ENCODE measurements around the gene CACNG6.

CACNG6 gene, protein sequence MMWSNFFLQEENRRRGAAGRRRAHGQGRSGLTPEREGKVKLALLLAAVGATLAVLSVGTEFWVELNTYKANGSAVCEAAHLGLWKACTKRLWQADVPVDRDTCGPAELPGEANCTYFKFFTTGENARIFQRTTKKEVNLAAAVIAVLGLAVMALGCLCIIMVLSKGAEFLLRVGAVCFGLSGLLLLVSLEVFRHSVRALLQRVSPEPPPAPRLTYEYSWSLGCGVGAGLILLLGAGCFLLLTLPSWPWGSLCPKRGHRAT

GRCh38 chr19:53991224-53992113, at the start of gene CACNG6:
Gene CACNG6 (plus strand): TSS chr19:53991637. CDS start chr19:53992878, 1,241 bp downstream.
- Histone ChIP-seq H3K36me3 (replicated peaks; ENCODE audit: low read depth, low read length) (no peaks in the 10 kb centered on the region), H3K4me3 (ENCODE audit: low read length) (no peak within 1 kb of the TSS), H3K27me3 (ENCODE audit: low read depth, low read length) (no peaks in the 10 kb centered on the region), H4K20me1 (ENCODE audit: insufficient read depth, low read length) (no peaks in the 10 kb centered on the region), H3K27ac (ENCODE audit: low read length) (no peak within 1 kb of the TSS), H3K9ac (ENCODE audit: low read length) (no peak within 1 kb of the TSS), H3K4me2 (ENCODE audit: low read length) (no peak within 1 kb of the TSS), H3K4me1 (ENCODE audit: low read length) (no peaks in the 10 kb centered on the region), H2AFZ (ENCODE audit: low read depth, low read length) (no peak within 1 kb of the TSS), H3K79me2 (ENCODE audit: low read length) (no peaks in the 10 kb centered on the region), H3K9me3 (ENCODE audit: insufficient read depth, low read length) (no peaks in the 10 kb centered on the region)
- TF ChIP-seq CTCF (IDR thresholded peaks at IDR 0.05; ENCODE audit: low read depth, low read length): no peak
- no peak for TF ChIP-seq EZH2phosphoT487 (IDR thresholded peaks at IDR 0.05; ENCODE audit: low read depth)

GRCh38 chr19:53942001-53942786, 49.2 kb upstream of the CACNG6 start:
- H3K9me3 ChIP-seq (ENCODE audit: insufficient read depth, low read length): no peaks in the 10 kb centered on the region
- TF ChIP-seq CTCF (IDR thresholded peaks at IDR 0.05; ENCODE audit: low read depth, low read length) (no peak), EZH2phosphoT487 (IDR thresholded peaks at IDR 0.05; ENCODE audit: low read depth) (no peak)
- no peaks in the 10 kb centered on the region for H3K4me1 ChIP-seq (ENCODE audit: low read length)
- no peaks in the 10 kb centered on the region for H3K36me3 ChIP-seq (replicated peaks; ENCODE audit: low read depth, low read length)
- no peak overlapping the region for H3K4me2 ChIP-seq (ENCODE audit: low read length)
- H3K9ac ChIP-seq (ENCODE audit: low read length): no peak overlapping the region
- no peaks in the 10 kb centered on the region for H3K79me2 ChIP-seq (ENCODE audit: low read length)
- no peaks in the 10 kb centered on the region for H3K27me3 ChIP-seq (ENCODE audit: low read depth, low read length)
- no peak overlapping the region for H3K27ac ChIP-seq (ENCODE audit: low read length)
- H4K20me1 ChIP-seq (ENCODE audit: insufficient read depth, low read length): no peaks in the 10 kb centered on the region
- no peak overlapping the region for H2AFZ ChIP-seq (ENCODE audit: low read depth, low read length)
- no peak overlapping the region for H3K4me3 ChIP-seq (ENCODE audit: low read length)

GRCh38 chr19:53944416-53944815, 47.0 kb upstream of the CACNG6 start:
- Histone ChIP-seq H3K4me3 (ENCODE audit: low read length) (no peak overlapping the region), H3K9me3 (ENCODE audit: insufficient read depth, low read length) (no peaks in the 10 kb centered on the region), H3K4me1 (ENCODE audit: low read length) (no peaks in the 10 kb centered on the region)

More at GRCh38 chr19:53944416-53944815, 47.0 kb upstream of the CACNG6 start:
- no peak overlapping the region for H3K27ac ChIP-seq (ENCODE audit: low read length)
- no peak for TF ChIP-seq EZH2phosphoT487 (IDR thresholded peaks at IDR 0.05; ENCODE audit: low read depth)
- no peak for TF ChIP-seq CTCF (IDR thresholded peaks at IDR 0.05; ENCODE audit: low read depth, low read length)
- H2AFZ ChIP-seq (ENCODE audit: low read depth, low read length): no peak overlapping the region
- H4K20me1 ChIP-seq (ENCODE audit: insufficient read depth, low read length): no peaks in the 10 kb centered on the region
- H3K9ac ChIP-seq (ENCODE audit: low read length): no peak overlapping the region
- H3K4me2 ChIP-seq (ENCODE audit: low read length): no peak overlapping the region
- no peaks in the 10 kb centered on the region for H3K36me3 ChIP-seq (replicated peaks; ENCODE audit: low read depth, low read length)
- no peaks in the 10 kb centered on the region for H3K27me3 ChIP-seq (ENCODE audit: low read depth, low read length)
- no peaks in the 10 kb centered on the region for H3K79me2 ChIP-seq (ENCODE audit: low read length)

Data from OCI-LY3 (cell line).